Dermis blood vessel endothelial cell (primary cell): Measurements from ENCODE around the gene MAML3. TPM values are rescaled to one million over a fixed set of nuclear protein-coding genes. Genes with fewer than 3 reads are reported as not detected.
A peak's percentile ranks its signal among the peaks of the same experiment; 100 is the strongest.

ENCODE experiments used
- DNase-seq: peaks from one replicate; pipeline ENCODE4 v3.0.0; 2010
- total RNA-seq: library from RNA; depleted of rRNA; stranded (reverse); fragments of >200 nt; gene quantifications from 2 replicates; pipeline ENCODE4 v1.2.3, GENCODE V29; 2014

Gene MAML3
- total RNA-seq, 1 donor from 2014 or later: 5.6 TPM

GRCh38 chr4:139918591-139918990 is 235.4 kb downstream of the MAML3 start:
- no peak for DNase-seq

GRCh38 chr4:139917896-139918295 is 236.1 kb downstream of the MAML3 start:
- no peak for DNase-seq

GRCh38 chr4:139916041-139916440 is 237.9 kb downstream of the MAML3 start:
- DNase-seq: no peak

GRCh38 chr4:139915037-139915436 is 238.9 kb downstream of the MAML3 start:
- DNase-seq: no peak

GRCh38 chr4:139913995-139914598 is 239.9 kb downstream of the MAML3 start:
- DNase-seq: peak; percentile 47

- peak; percentile 70 for DNase-seq
These were observed 240.5 kb downstream of the MAML3 start for GRCh38 chr4:139913398-139913990.

GRCh38 chr4:139912445-139912844 is 241.5 kb downstream of the MAML3 start:
- no peak for DNase-seq

GRCh38 chr4:139910106-139910505 is 243.9 kb downstream of the MAML3 start:
- DNase-seq: no peak

- DNase-seq: peak; percentile 81
These were observed 245.1 kb downstream of the MAML3 start for GRCh38 chr4:139908636-139909437.

- peak; percentile 59 for DNase-seq
These were observed 246.8 kb downstream of the MAML3 start for GRCh38 chr4:139907001-139907809.

GRCh38 chr4:139905489-139905888 is 248.5 kb downstream of the MAML3 start:
- no peak for DNase-seq

GRCh38 chr4:139904406-139904805 is 249.6 kb downstream of the MAML3 start:
- no peak for DNase-seq

- no peak for DNase-seq
These were observed 250.1 kb downstream of the MAML3 start for GRCh38 chr4:139903845-139904244.

GRCh38 chr4:139902321-139903320 is 251.4 kb downstream of the MAML3 start:
- no peak for DNase-seq

- no peak for DNase-seq
These were observed 252.3 kb downstream of the MAML3 start for GRCh38 chr4:139901531-139902320.

GRCh38 chr4:139900964-139901376 is 253.0 kb downstream of the MAML3 start:
- no peak for DNase-seq

- no peak for DNase-seq
These were observed 254.6 kb downstream of the MAML3 start for GRCh38 chr4:139899346-139899745.

GRCh38 chr4:139898293-139898692 is 255.7 kb downstream of the MAML3 start:
- no peak for DNase-seq

GRCh38 chr4:139896091-139896604 is 257.8 kb downstream of the MAML3 start:
- DNase-seq: no peak

- no peak for DNase-seq
These were observed 260.2 kb downstream of the MAML3 start for GRCh38 chr4:139893801-139894200.
